Breast epithelium (tissue), 3 donors: ENCODE data around the gene ZMIZ2.

Experiments used
- POLR2AphosphoS5 ChIP-seq, 3 donors: sonication (generic); formaldehyde crosslinking; IDR thresholded peaks; one replicate each; pipeline ENCODE4 v1.6.1; 2017; ENCODE audit warnings: antibody characterized with exemption in 3 of 3
- TF ChIP-seq, protein P1 (sequence below), 3 donors: fragments of 450-650 bp; IDR thresholded peaks; one replicate each; pipeline ENCODE4 v1.5.1; 2016 to 2017; ENCODE audit warnings: antibody characterized with exemption in 3 of 3, mild to moderate bottlenecking in 3 of 3, moderate library complexity in 3 of 3

DNA sequence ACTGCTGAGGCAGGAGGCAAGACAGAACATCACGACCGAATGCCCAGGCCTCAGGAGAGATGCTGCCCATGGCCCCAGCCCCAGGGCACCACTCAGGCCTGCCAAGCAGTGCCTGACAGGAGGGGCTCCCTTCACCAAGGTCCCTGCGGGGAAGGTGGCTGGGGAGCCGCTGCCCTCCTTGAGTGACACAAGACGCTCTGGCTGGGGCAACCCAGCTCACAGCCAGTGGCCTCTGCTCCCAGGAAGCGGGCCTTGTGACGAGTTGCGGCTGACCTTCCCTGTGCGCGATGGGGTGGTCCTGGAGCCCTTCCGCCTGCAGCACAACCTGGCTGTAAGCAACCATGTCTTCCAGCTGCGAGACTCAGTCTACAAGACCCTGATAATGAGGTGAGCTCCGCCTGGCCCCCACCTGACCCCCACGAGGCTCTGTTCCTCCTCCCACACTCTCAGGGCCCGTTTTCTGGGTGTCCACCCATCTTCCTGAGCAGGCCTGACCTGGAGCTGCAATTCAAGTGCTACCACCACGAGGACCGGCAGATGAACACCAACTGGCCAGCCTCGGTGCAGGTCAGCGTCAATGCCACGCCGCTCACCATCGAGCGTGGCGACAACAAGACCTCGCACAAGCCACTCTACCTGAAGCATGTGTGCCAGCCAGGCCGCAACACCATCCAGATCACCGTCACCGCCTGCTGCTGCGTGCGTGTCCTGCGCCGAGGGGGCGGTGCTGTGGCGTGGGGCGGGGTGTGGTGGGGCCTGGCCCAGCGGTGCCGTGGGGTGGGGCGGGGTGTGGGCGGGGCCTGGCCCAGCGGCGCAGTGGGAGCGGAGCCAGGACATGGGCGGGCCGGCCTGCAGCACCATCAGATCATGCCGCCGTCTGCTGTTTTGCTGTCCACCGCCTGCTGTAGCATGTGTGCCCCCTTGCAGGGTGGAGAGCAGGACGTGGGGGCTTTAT is 12.8 kb downstream of the ZMIZ2 start:
- TF ChIP-seq POLR2AphosphoS5 (IDR thresholded peaks at IDR 0.05): no peak
- TF ChIP-seq, protein P1, sequence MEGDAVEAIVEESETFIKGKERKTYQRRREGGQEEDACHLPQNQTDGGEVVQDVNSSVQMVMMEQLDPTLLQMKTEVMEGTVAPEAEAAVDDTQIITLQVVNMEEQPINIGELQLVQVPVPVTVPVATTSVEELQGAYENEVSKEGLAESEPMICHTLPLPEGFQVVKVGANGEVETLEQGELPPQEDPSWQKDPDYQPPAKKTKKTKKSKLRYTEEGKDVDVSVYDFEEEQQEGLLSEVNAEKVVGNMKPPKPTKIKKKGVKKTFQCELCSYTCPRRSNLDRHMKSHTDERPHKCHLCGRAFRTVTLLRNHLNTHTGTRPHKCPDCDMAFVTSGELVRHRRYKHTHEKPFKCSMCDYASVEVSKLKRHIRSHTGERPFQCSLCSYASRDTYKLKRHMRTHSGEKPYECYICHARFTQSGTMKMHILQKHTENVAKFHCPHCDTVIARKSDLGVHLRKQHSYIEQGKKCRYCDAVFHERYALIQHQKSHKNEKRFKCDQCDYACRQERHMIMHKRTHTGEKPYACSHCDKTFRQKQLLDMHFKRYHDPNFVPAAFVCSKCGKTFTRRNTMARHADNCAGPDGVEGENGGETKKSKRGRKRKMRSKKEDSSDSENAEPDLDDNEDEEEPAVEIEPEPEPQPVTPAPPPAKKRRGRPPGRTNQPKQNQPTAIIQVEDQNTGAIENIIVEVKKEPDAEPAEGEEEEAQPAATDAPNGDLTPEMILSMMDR (IDR thresholded peaks at IDR 0.05): no peak
